ENCODE measurements around the gene RAB29. TPM values are rescaled to one million over a fixed set of nuclear protein-coding genes. Genes with fewer than 3 reads are reported as not detected.

Gene RAB29
- total RNA-seq (2022; extraction: Qiagen RNA extraction): 9.9 to 12.6 TPM (median 11.0 TPM) in 5 replicates

GRCh38 chr1:205775015-205775716 is at the start of gene RAB29:
RAB29 (minus strand) TSS chr1:205775482; CDS start chr1:205774956, 526 bp downstream.

GRCh38 chr1:205812878-205813754 is 37.8 kb upstream of the RAB29 start, which contains the start of gene SLC41A1:
SLC41A1 (minus strand) TSS chr1:205813198; CDS start chr1:205810441, 2,757 bp downstream.

GRCh38 chr1:205750138-205751035 is 24.9 kb downstream of the RAB29 start, which contains the start of gene NUCKS1:
NUCKS1 (minus strand) TSS chr1:205750182; CDS start chr1:205749973, 209 bp downstream.

Other genes starting within 250 kb of the RAB29 start
- 6.0 to 7.1 TPM (median 6.7 TPM) in 5 replicates for gene ELK4, start 143.5 kb downstream of the RAB29 start, total RNA-seq (2022; extraction: Qiagen RNA extraction)
- gene SLC45A3, start 95.0 kb downstream of the RAB29 start, total RNA-seq (2022; extraction: Qiagen RNA extraction): 4.2 to 5.2 TPM (median 5.1 TPM) in 5 replicates
- 88.2 to 130 TPM (median 104 TPM) in 5 replicates for gene NUCKS1, start 25.3 kb downstream of the RAB29 start, total RNA-seq (2022; extraction: Qiagen RNA extraction)
- gene SLC41A1, start 37.7 kb upstream of the RAB29 start, total RNA-seq (2022; extraction: Qiagen RNA extraction): 19.0 to 27.2 TPM (median 19.7 TPM) in 5 replicates
- gene PM20D1, start 74.7 kb upstream of the RAB29 start, total RNA-seq (2022; extraction: Qiagen RNA extraction): not detected in 5 replicates
- gene SLC26A9, start 168.0 kb upstream of the RAB29 start, total RNA-seq (2022; extraction: Qiagen RNA extraction): 0.08 to 0.16 TPM (median 0.14 TPM) in 5 replicates
- gene RAB7B, start 227.9 kb upstream of the RAB29 start, total RNA-seq (2022; extraction: Qiagen RNA extraction): 0.91 to 1.6 TPM (median 1.1 TPM) in 5 replicates
- 0.05 to 0.14 TPM (median 0.06 TPM) in 4 of 5 replicates, not detected in the other for gene CTSE, start 248.4 kb upstream of the RAB29 start, total RNA-seq (2022; extraction: Qiagen RNA extraction)

Measured in A549 treated with AZD2906 at 1 μM for 4 hours (cell line).